ENCODE data around the gene NRXN2.

DNA sequence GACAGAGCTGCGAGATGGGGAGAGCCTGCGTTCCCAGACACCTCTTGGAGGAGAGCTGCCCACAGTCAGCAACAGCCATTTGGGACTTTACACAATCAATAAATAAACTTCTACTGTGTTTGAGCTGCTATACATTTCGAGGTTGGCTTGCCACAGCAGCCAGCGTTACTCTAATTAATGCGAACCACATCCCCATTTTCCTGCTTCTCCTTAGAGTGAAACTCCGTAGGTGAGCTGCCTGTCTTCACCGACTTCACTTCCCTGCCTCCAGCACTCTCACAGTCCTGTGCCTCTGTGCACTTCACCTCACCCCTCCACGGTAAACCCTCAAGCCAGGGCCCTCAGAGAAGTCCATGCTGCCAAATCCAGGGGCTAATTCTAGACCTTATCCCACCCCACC is 137.8 kb downstream of the NRXN2 start:
- TF ChIP-seq, protein P1, sequence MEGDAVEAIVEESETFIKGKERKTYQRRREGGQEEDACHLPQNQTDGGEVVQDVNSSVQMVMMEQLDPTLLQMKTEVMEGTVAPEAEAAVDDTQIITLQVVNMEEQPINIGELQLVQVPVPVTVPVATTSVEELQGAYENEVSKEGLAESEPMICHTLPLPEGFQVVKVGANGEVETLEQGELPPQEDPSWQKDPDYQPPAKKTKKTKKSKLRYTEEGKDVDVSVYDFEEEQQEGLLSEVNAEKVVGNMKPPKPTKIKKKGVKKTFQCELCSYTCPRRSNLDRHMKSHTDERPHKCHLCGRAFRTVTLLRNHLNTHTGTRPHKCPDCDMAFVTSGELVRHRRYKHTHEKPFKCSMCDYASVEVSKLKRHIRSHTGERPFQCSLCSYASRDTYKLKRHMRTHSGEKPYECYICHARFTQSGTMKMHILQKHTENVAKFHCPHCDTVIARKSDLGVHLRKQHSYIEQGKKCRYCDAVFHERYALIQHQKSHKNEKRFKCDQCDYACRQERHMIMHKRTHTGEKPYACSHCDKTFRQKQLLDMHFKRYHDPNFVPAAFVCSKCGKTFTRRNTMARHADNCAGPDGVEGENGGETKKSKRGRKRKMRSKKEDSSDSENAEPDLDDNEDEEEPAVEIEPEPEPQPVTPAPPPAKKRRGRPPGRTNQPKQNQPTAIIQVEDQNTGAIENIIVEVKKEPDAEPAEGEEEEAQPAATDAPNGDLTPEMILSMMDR (IDR thresholded peaks at IDR 0.05; ENCODE audit: insufficient read depth, low read depth, low read length) = no peak
- no peak for TF ChIP-seq EZH2 (IDR thresholded peaks at IDR 0.05; ENCODE audit: insufficient read depth, low read length)

Measured in astrocyte (in vitro differentiated cells and primary cell).